Sigmoid colon (tissue), 4 donors: ENCODE measurements around the gene NEDD9.

ENCODE experiments used
- EP300 ChIP-seq, 4 donors: sonication (generic); formaldehyde crosslinking; IDR thresholded peaks; one replicate each; pipeline ENCODE4 v1.6.1; 2017; ENCODE audit warnings: antibody characterized with exemption in 4 of 4
- POLR2A ChIP-seq, 2 donors: fragments of 450-650 bp; IDR thresholded peaks; one replicate each; pipeline ENCODE4 v1.6.1; 2016; ENCODE audit warnings: antibody characterized with exemption in 2 of 2, mild to moderate bottlenecking in 2 of 2, moderate library complexity in 2 of 2
- POLR2AphosphoS5 ChIP-seq, 4 donors: sonication (generic); formaldehyde crosslinking; IDR thresholded peaks; one replicate each; pipeline ENCODE4 v1.6.1; 2017; ENCODE audit warnings: antibody characterized with exemption in 4 of 4
- TF ChIP-seq, protein P1 (sequence below), 4 experiments: fragments of 450-650 bp in 3 of 4; fragments of 200-600 bp in 1 of 4; IDR thresholded peaks; one replicate each; pipeline ENCODE4 v1.5.1; 2016 to 2019; ENCODE audit warnings: antibody characterized with exemption in 4 of 4, mild to moderate bottlenecking in 3 of 4, moderate library complexity in 2 of 4

DNA sequence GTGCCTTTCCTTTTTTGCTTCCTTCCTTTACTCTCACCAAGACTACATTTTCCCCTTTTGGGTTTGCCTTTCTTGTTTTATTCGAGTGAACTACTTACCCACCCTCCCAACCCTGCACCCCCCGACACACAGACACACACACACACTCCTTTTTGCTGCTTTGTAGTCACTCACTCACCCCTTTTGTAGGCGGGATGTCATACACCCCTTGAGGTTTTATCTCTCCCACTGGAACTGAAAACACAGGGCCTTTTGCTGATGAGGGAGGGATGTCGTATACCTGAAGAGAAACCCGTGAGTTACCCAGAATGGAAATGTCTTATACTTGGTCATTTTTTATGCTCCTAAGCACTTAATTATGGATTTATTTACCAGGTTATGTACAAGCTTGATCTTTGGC, 40.3 kb downstream of the NEDD9 start:
- TF ChIP-seq, protein P1, sequence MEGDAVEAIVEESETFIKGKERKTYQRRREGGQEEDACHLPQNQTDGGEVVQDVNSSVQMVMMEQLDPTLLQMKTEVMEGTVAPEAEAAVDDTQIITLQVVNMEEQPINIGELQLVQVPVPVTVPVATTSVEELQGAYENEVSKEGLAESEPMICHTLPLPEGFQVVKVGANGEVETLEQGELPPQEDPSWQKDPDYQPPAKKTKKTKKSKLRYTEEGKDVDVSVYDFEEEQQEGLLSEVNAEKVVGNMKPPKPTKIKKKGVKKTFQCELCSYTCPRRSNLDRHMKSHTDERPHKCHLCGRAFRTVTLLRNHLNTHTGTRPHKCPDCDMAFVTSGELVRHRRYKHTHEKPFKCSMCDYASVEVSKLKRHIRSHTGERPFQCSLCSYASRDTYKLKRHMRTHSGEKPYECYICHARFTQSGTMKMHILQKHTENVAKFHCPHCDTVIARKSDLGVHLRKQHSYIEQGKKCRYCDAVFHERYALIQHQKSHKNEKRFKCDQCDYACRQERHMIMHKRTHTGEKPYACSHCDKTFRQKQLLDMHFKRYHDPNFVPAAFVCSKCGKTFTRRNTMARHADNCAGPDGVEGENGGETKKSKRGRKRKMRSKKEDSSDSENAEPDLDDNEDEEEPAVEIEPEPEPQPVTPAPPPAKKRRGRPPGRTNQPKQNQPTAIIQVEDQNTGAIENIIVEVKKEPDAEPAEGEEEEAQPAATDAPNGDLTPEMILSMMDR (IDR thresholded peaks at IDR 0.05): no peak
- no peak for TF ChIP-seq POLR2AphosphoS5 (IDR thresholded peaks at IDR 0.05)
- no peak for TF ChIP-seq EP300 (IDR thresholded peaks at IDR 0.05)
- no peak for TF ChIP-seq POLR2A (IDR thresholded peaks at IDR 0.05)
